SK-N-SH (cell line): ENCODE data around the gene ASCC2. TPM values are rescaled to one million over a fixed set of nuclear protein-coding genes. Genes with fewer than 3 reads are reported as not detected.

Source experiments
- CTCF ChIA-PET: fragments of 300-600, 350-600 bp; formaldehyde crosslinking; extraction: SDS; loops from one replicate; lab custom pipeline; 2021; lab: Yijun Ruan, JAX
- POLR2A ChIA-PET: fragments of 350-600 bp; sonication (Branson Sonifier 250); formaldehyde crosslinking; extraction: SDS; loops from one replicate; lab custom pipeline; 2020; ENCODE audit warnings: antibody characterized with exemption, inconsistent platforms; lab: Yijun Ruan, JAX
- DNase-seq: peaks from one replicate; pipeline ENCODE4 v3.0.0; 2012
- H2AFZ ChIP-seq: fragments of 200-600 bp; sonication (generic); 2 replicates; pipeline ENCODE4 v1.8.1; 2016; ENCODE audit warnings: antibody characterized with exemption, mild to moderate bottlenecking, low read depth
- H3F3A ChIP-seq: fragments of 200-600 bp; sonication (generic); replicated peaks from 2 replicates; pipeline ENCODE3; 2016; ENCODE audit warnings: antibody characterized with exemption, mild to moderate bottlenecking; ENCODE audit not compliant: insufficient read depth
- H3K27ac ChIP-seq, 2 experiments: fragments of 200-500 bp in 1 of 2; fragments of 200-600 bp in 1 of 2; sonication (Bioruptor generic) in 1 of 2; sonication (generic), shearing (Covaris generic) in 1 of 2; 2 replicates each; pipeline versions ENCODE4 v1.5.1 to v1.6.1; 2014 to 2016; ENCODE audit warnings: low read depth in 2 of 2, inconsistent platforms in 1 of 2, low read length in 1 of 2, mild to moderate bottlenecking in 1 of 2, mixed read lengths in 1 of 2
- H3K27me3 ChIP-seq: fragments of 200-600 bp; sonication (generic), shearing (Covaris generic); 2 replicates; pipeline ENCODE4 v1.6.1; 2016; ENCODE audit warnings: mixed run types; ENCODE audit not compliant: insufficient read depth
- H3K36me3 ChIP-seq, 2 experiments: fragments of 200-500 bp in 1 of 2; fragments of 200-600 bp in 1 of 2; sonication (Bioruptor generic) in 1 of 2; sonication (generic) in 1 of 2; replicated peaks in 1 of 2; 2 replicates each; pipeline versions ENCODE3 to v1.5.1; 2014 to 2016; ENCODE audit warnings: low read length in 1 of 2, mild to moderate bottlenecking in 1 of 2; ENCODE audit not compliant: insufficient read depth in 2 of 2, control insufficient read depth in 1 of 2
- H3K4me1 ChIP-seq, 2 experiments: fragments of 200-500 bp in 1 of 2; fragments of 200-600 bp in 1 of 2; sonication (Bioruptor generic) in 1 of 2; sonication (generic), shearing (Covaris generic) in 1 of 2; 2 replicates each; pipeline versions ENCODE4 v1.5.1 to v1.6.1; 2014 to 2016; ENCODE audit warnings: low read depth in 1 of 2, low read length in 1 of 2, mixed run types in 1 of 2; ENCODE audit not compliant: insufficient read depth in 2 of 2, control insufficient read depth in 1 of 2
- H3K4me2 ChIP-seq: fragments of 200-600 bp; sonication (generic), shearing (Covaris generic); 2 replicates; pipeline ENCODE4 v1.6.1; 2017; ENCODE audit warnings: mixed run types
- H3K4me3 ChIP-seq, 2 experiments: fragments of 200-500 bp in 1 of 2; fragments of 200-600 bp in 1 of 2; sonication (Bioruptor generic) in 1 of 2; sonication (generic), shearing (Covaris generic) in 1 of 2; 2 replicates each; pipeline versions ENCODE4 v1.5.1 to v1.8.1; 2014 to 2016; ENCODE audit warnings: low read depth in 2 of 2, inconsistent platforms in 1 of 2, low read length in 1 of 2, mild to moderate bottlenecking in 1 of 2, mixed read lengths in 1 of 2, moderate library complexity in 1 of 2
- H3K79me2 ChIP-seq: fragments of 200-600 bp; sonication (generic); 2 replicates; pipeline ENCODE4 v1.8.1; 2017; ENCODE audit warnings: mild to moderate bottlenecking; ENCODE audit not compliant: insufficient read depth
- H3K9ac ChIP-seq: fragments of 200-600 bp; sonication (generic); 2 replicates; pipeline ENCODE4 v1.6.1; 2017; ENCODE audit warnings: mixed run types
- H3K9me2 ChIP-seq: fragments of 200-600 bp; sonication (generic); 2 replicates; pipeline ENCODE4 v1.6.1; 2017; ENCODE audit warnings: mixed run types
- H3K9me3 ChIP-seq: fragments of 200-600 bp; sonication (generic); 2 replicates; pipeline ENCODE4 v1.6.1; 2017; ENCODE audit warnings: mixed run types, mild to moderate bottlenecking, moderate library complexity
- H4K20me1 ChIP-seq: fragments of 200-600 bp; sonication (generic); 2 replicates; pipeline ENCODE4 v1.6.1; 2017; ENCODE audit warnings: mild to moderate bottlenecking, mixed run types; ENCODE audit not compliant: insufficient read depth
- ELF1 ChIP-seq: IDR thresholded peaks from 2 replicates; pipeline ENCODE4 v1.4.0; 2012
- EZH2phosphoT487 ChIP-seq: fragments of 200-600 bp; sonication (generic); IDR thresholded peaks from 2 replicates; pipeline ENCODE4 v1.6.1; 2017; ENCODE audit warnings: low read depth, mixed run types, mild to moderate bottlenecking, antibody characterized with exemption, moderate library complexity, borderline replicate concordance
- FOXJ3 ChIP-seq: sonication (generic); formaldehyde crosslinking; IDR thresholded peaks from 2 replicates; pipeline ENCODE4 v1.5.1; 2020; ENCODE audit warnings: mild to moderate bottlenecking, missing genetic modification reagents
- FOXM1 ChIP-seq: IDR thresholded peaks from 2 replicates; pipeline ENCODE4 v1.4.0; 2012; ENCODE audit warnings: low read depth, mild to moderate bottlenecking
- GATA2 ChIP-seq: sonication (generic); formaldehyde crosslinking; IDR thresholded peaks from 2 replicates; pipeline ENCODE4 v1.5.0; 2020; ENCODE audit warnings: mild to moderate bottlenecking, missing genetic modification reagents
- MEF2A ChIP-seq: IDR thresholded peaks from 2 replicates; pipeline ENCODE4 v1.4.0; 2012; ENCODE audit warnings: low read depth, borderline replicate concordance
- NFIC ChIP-seq: IDR thresholded peaks from 2 replicates; pipeline ENCODE4 v1.4.0; 2012; ENCODE audit warnings: borderline replicate concordance
- NRF1 ChIP-seq: IDR thresholded peaks from 2 replicates; pipeline ENCODE4 v1.6.1; 2012; ENCODE audit warnings: low read depth, mild to moderate bottlenecking, low read length
- POLR2AphosphoS5 ChIP-seq: IDR thresholded peaks from 2 replicates; pipeline ENCODE4 v1.6.1; 2012; ENCODE audit warnings: low read depth, low read length
- RAD21 ChIP-seq: IDR thresholded peaks from 2 replicates; pipeline ENCODE4 v1.6.1; 2012; ENCODE audit warnings: mild to moderate bottlenecking, low read length
- RFX5 ChIP-seq: IDR thresholded peaks from 2 replicates; pipeline ENCODE4 v1.6.1; 2012; ENCODE audit warnings: mild to moderate bottlenecking, improper control_type of control experiment, low read length
- TAF1 ChIP-seq: IDR thresholded peaks from 2 replicates; pipeline ENCODE4 v1.6.1; 2012; ENCODE audit warnings: low read depth, mild to moderate bottlenecking, low read length, moderate library complexity, borderline replicate concordance
- WGBS: methylation state at CpG from one replicate; pipeline ENCODE4 v1.1.6; 2017; ENCODE audit warnings: low lambda C conversion rate; 5-methylcytosine and 5-hydroxymethylcytosine counted together
- polyA plus RNA-seq, 3 experiments: library from polyadenylated mRNA; depleted of rRNA; stranded (reverse); fragments of >200 nt; gene quantifications; 2 replicates each; pipeline ENCODE4 v1.2.3, GENCODE V29; 2012
- TF ChIP-seq, protein P1 (sequence below): IDR thresholded peaks from 2 replicates; pipeline ENCODE4; 2012
- TF ChIP-seq, protein P2 (sequence below): IDR thresholded peaks from 2 replicates; pipeline ENCODE4 v1.4.0; 2012; ENCODE audit warnings: low read depth, borderline replicate concordance
- TF ChIP-seq, protein P3 (sequence below): IDR thresholded peaks from 2 replicates; pipeline ENCODE4 v1.4.0; 2012; ENCODE audit warnings: low read depth
- TF ChIP-seq, protein P4 (sequence below): fragments of 150-350 bp; IDR thresholded peaks from 2 replicates; pipeline ENCODE4 v1.6.1; 2016; ENCODE audit warnings: mild to moderate bottlenecking, low read depth, low read length

ASCC2 gene
- polyA plus RNA-seq, 1 of the 3 experiments (the other 2 are of a cell fraction), result 82.0 TPM

DNA sequence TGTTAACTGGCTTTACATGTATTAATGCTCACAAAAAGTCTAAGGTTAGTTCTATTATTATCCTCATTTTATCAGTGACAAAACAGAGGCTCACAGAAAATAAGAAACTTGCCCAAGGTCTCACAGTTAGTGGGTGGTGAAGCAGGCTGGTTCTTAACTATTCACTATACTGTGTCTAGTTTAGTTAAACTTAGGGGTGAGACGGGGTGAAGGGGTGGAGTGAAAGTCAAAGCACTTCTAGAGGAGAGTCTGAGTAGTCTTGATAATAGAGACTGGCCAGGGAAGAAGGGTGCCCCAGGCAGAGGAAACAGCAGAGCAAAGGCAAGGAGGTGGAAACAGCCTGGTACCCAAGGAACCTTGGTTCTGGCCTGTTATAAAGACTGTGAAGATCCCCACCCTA is 4.0 kb downstream of the ASCC2 start:
- no peak overlapping the region for H2AFZ ChIP-seq
- H3F3A ChIP-seq, result no peaks in the 10 kb centered on the region
- no peaks in the 10 kb centered on the region for H3K9me2 ChIP-seq
- H3K4me1 ChIP-seq, result peaks cover 0 to 25% of the 10 kb centered on the region in 2 experiments; a peak in 2 of 4 replicates
- POLR2A ChIA-PET, result no interaction called here
- CTCF ChIA-PET, result no interaction called here
- H3K27me3 ChIP-seq, result no peaks in the 10 kb centered on the region
- H4K20me1 ChIP-seq, result no peaks in the 10 kb centered on the region
- H3K9me3 ChIP-seq, result no peaks in the 10 kb centered on the region
- DNase-seq, result no peak
- WGBS, result 94% methylated on average over 1 of the region's 1 CpG
- no peak overlapping the region for H3K4me3 ChIP-seq
- H3K36me3 ChIP-seq, result peaks cover 20 to 28% of the 10 kb centered on the region in 2 experiments
- H3K79me2 ChIP-seq, result peaks cover 51% of the 10 kb centered on the region
- no peak overlapping the region for H3K9ac ChIP-seq
- H3K27ac ChIP-seq, result no peak overlapping the region
- H3K4me2 ChIP-seq, result no peak overlapping the region
- TF ChIP-seq NRF1, result no peak
- TF ChIP-seq MEF2A, result no peak
- TF ChIP-seq, protein P1, sequence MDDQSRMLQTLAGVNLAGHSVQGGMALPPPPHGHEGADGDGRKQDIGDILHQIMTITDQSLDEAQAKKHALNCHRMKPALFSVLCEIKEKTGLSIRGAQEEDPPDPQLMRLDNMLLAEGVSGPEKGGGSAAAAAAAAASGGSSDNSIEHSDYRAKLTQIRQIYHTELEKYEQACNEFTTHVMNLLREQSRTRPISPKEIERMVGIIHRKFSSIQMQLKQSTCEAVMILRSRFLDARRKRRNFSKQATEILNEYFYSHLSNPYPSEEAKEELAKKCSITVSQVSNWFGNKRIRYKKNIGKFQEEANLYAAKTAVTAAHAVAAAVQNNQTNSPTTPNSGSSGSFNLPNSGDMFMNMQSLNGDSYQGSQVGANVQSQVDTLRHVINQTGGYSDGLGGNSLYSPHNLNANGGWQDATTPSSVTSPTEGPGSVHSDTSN, result no peak
- TF ChIP-seq TAF1, result no peak
- TF ChIP-seq RFX5, result no peak
- TF ChIP-seq, protein P2, sequence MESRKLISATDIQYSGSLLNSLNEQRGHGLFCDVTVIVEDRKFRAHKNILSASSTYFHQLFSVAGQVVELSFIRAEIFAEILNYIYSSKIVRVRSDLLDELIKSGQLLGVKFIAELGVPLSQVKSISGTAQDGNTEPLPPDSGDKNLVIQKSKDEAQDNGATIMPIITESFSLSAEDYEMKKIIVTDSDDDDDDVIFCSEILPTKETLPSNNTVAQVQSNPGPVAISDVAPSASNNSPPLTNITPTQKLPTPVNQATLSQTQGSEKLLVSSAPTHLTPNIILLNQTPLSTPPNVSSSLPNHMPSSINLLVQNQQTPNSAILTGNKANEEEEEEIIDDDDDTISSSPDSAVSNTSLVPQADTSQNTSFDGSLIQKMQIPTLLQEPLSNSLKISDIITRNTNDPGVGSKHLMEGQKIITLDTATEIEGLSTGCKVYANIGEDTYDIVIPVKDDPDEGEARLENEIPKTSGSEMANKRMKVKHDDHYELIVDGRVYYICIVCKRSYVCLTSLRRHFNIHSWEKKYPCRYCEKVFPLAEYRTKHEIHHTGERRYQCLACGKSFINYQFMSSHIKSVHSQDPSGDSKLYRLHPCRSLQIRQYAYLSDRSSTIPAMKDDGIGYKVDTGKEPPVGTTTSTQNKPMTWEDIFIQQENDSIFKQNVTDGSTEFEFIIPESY, result no peak
- TF ChIP-seq NFIC, result no peak
- TF ChIP-seq GATA2 (CRISPR knock-in tag), result no peak
- TF ChIP-seq FOXJ3 (CRISPR knock-in tag), result no peak
- TF ChIP-seq, protein P3, sequence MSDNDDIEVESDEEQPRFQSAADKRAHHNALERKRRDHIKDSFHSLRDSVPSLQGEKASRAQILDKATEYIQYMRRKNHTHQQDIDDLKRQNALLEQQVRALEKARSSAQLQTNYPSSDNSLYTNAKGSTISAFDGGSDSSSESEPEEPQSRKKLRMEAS, result no peak
- no peak for TF ChIP-seq POLR2AphosphoS5
- TF ChIP-seq ELF1, result no peak
- no peak for TF ChIP-seq EZH2phosphoT487
- TF ChIP-seq RAD21, result no peak

DNA sequence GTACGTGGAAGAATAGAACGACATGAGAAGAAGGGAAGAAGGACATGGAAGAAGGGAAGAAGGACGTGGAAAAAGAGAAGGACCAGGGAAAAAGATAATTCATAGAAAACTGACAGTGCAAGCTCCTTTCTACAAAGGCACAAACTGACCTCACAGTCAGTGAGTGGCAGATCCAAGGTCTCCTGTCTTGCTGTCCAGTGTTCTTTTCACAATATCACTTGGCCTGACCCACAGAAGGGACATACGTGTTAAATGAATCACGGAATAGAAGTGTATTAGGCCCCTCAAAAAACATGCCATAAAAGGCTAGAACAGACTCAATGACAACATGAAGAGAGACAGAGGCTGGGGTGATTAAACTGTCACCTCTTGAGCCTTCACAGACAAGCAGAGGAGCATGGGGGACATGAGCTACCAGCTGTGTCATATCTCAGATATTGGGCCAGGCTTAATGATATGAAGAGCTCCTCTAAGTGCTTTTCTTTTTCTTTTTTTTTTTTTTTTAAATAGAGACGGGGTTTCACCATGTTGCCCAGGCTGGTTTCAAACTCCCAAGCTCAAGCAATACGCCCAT is 4.6 kb downstream of the ASCC2 start:
- CTCF ChIA-PET, result interaction anchor here (1.0 to 2.1 kb wide), 2 partner anchors 172 to 255 kb away, joined by 3 to 7 read pairs; no protein-coding TSS in a partner anchor
- Histone ChIP-seq H3K9me3 (no peaks in the 10 kb centered on the region), H3K4me2 (no peak overlapping the region), H3K79me2 (peaks cover 51% of the 10 kb centered on the region), H3K9ac (no peak overlapping the region), H3K27ac (no peak overlapping the region), H3K4me1 (peaks cover 0 to 23% of the 10 kb centered on the region in 2 experiments; a peak in 2 of 4 replicates), H3K27me3 (no peaks in the 10 kb centered on the region), H4K20me1 (no peaks in the 10 kb centered on the region), H3K36me3 (peaks cover 20 to 29% of the 10 kb centered on the region in 2 experiments), H2AFZ (no peak overlapping the region), H3K4me3 (no peak overlapping the region), H3K9me2 (no peaks in the 10 kb centered on the region), H3F3A (peaks cover 5% of the 10 kb centered on the region)
- POLR2A ChIA-PET, result no interaction called here
- DNase-seq, result no peak
- 96% methylated on average over 6 of the region's 7 CpGs for WGBS
- TF ChIP-seq, protein P4, sequence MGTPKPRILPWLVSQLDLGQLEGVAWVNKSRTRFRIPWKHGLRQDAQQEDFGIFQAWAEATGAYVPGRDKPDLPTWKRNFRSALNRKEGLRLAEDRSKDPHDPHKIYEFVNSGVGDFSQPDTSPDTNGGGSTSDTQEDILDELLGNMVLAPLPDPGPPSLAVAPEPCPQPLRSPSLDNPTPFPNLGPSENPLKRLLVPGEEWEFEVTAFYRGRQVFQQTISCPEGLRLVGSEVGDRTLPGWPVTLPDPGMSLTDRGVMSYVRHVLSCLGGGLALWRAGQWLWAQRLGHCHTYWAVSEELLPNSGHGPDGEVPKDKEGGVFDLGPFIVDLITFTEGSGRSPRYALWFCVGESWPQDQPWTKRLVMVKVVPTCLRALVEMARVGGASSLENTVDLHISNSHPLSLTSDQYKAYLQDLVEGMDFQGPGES, result no peak
- no peak for TF ChIP-seq FOXM1
